Esophagus muscularis mucosa (tissue), 4 donors: ENCODE measurements around the gene MAP2K5.

Experiments used
- CTCF ChIP-seq, 3 experiments: fragments of 200-600 bp in 2 of 3; fragments of 450-650 bp in 1 of 3; sonication (generic) in 2 of 3; IDR thresholded peaks; one replicate each; pipeline ENCODE4 v1.5.1; 2017 to 2019; ENCODE audit warnings: antibody characterized with exemption in 3 of 3, mild to moderate bottlenecking in 2 of 3, moderate library complexity in 1 of 3
- EP300 ChIP-seq: sonication (generic); formaldehyde crosslinking; IDR thresholded peaks from one replicate; pipeline ENCODE4 v1.6.1; 2017; ENCODE audit warnings: antibody characterized with exemption
- POLR2A ChIP-seq: fragments of 450-650 bp; IDR thresholded peaks from one replicate; pipeline ENCODE4 v1.6.1; 2017; ENCODE audit warnings: antibody characterized with exemption, moderate library complexity, mild to moderate bottlenecking, low read depth
- POLR2AphosphoS5 ChIP-seq, 2 donors: sonication (generic); formaldehyde crosslinking; IDR thresholded peaks; one replicate each; pipeline ENCODE4 v1.6.1; 2017; ENCODE audit warnings: antibody characterized with exemption in 2 of 2

- no peak for TF ChIP-seq POLR2AphosphoS5 (IDR thresholded peaks at IDR 0.05)
- TF ChIP-seq CTCF (IDR thresholded peaks at IDR 0.05), result no peak
- TF ChIP-seq POLR2A, result no peak
- TF ChIP-seq EP300, result no peak
Measured at GRCh38 chr15:67715170-67715569, 172.7 kb downstream of the MAP2K5 start.
